Spleen (tissue), 13 donors: ENCODE data around the gene PNPLA2. TPM values are rescaled to one million over a fixed set of nuclear protein-coding genes. Genes with fewer than 3 reads are reported as not detected.

Experiments used
- DNase-seq: peaks from one replicate; pipeline ENCODE4 v3.0.0-alpha.2; 2020
- H3K27ac ChIP-seq, 8 donors: fragments of 200-600 bp; sonication (generic) in 7 of 8; 1 replicate in 4 of 8; 2 replicates in 4 of 8; pipeline versions ENCODE4 v1.5.0 to v1.8.0; 2016 to 2021; ENCODE audit warnings: inconsistent platforms in 4 of 8, mild to moderate bottlenecking in 4 of 8, moderate library complexity in 1 of 8
- H3K27me3 ChIP-seq, 7 donors: fragments of 200-600 bp; sonication (generic) in 6 of 7; replicated peaks in 1 of 7; 1 replicate in 4 of 7; 2 replicates in 3 of 7; pipeline versions ENCODE4 v1.5.0 to v1.8.0; 2016 to 2021; ENCODE audit warnings: inconsistent platforms in 3 of 7, mild to moderate bottlenecking in 1 of 7
- H3K36me3 ChIP-seq, 6 donors: fragments of 200-600 bp; sonication (generic) in 5 of 6; 1 replicate in 4 of 6; 2 replicates in 2 of 6; pipeline versions ENCODE4 v1.5.0 to v1.8.0; 2016 to 2021; ENCODE audit warnings: inconsistent platforms in 2 of 6
- H3K4me1 ChIP-seq, 6 donors: fragments of 200-600 bp; sonication (generic) in 5 of 6; 1 replicate in 3 of 6; 2 replicates in 3 of 6; pipeline versions ENCODE4 v1.5.0 to v1.8.0; 2016 to 2021; ENCODE audit warnings: inconsistent platforms in 3 of 6
- H3K4me3 ChIP-seq, 8 donors: fragments of 200-600 bp; sonication (generic) in 7 of 8; 1 replicate in 4 of 8; 2 replicates in 4 of 8; pipeline versions ENCODE4 v1.5.0 to v1.8.0; 2016 to 2021; ENCODE audit warnings: inconsistent platforms in 4 of 8, mild to moderate bottlenecking in 4 of 8, moderate library complexity in 2 of 8
- H3K9me3 ChIP-seq, 8 donors: fragments of 200-600 bp; sonication (generic) in 7 of 8; 1 replicate in 4 of 8; 2 replicates in 4 of 8; pipeline versions ENCODE4 v1.5.0 to v1.8.0; 2016 to 2021; ENCODE audit warnings: inconsistent platforms in 4 of 8
- POLR2A ChIP-seq, 3 donors: fragments of 450-650 bp; IDR thresholded peaks; one replicate each; pipeline ENCODE4 v1.5.1; 2017; ENCODE audit warnings: antibody characterized with exemption in 3 of 3, mild to moderate bottlenecking in 1 of 3
- POLR2AphosphoS5 ChIP-seq, 3 donors: sonication (generic); formaldehyde crosslinking; IDR thresholded peaks; one replicate each; pipeline ENCODE4 v1.5.1; 2017; ENCODE audit warnings: antibody characterized with exemption in 3 of 3
- WGBS, 5 donors: extraction: QIAGEN DNeasy Blood & Tissue Kit in 3 of 5; methylation state at CpG; one replicate each; pipeline versions ENCODE4 v1.1.5 to v1.1.7; 2013 to 2018; 5-methylcytosine and 5-hydroxymethylcytosine counted together
- intact Hi-C: fragments of 100-400 bp; cut with DNase I; formaldehyde crosslinking; loops from one replicate; pipeline ENCODE4 v1.15.0; 2023; ENCODE audit warnings: low total_unique reads
- long read RNA-seq, 2 donors: transcript quantifications; one replicate each; lab custom pipeline, GENCODE V29; 2026
- polyA plus RNA-seq, 3 donors: library from polyadenylated mRNA; stranded (reverse); fragments of 200-250 nt; gene quantifications; one replicate each; pipeline ENCODE4 v1.2.1, GENCODE V29; 2013
- total RNA-seq, 7 donors: library from RNA; depleted of rRNA in 3 of 7; stranded (reverse); fragments of >200 nt in 3 of 7; fragmentation: NEBNext Ultra II Directional in 4 of 7; extraction: Animal tissue kit (Norgen Biotek cat#: 25700) in 4 of 7; gene quantifications; one replicate each; pipeline versions ENCODE4 v1.1.0 to v1.2.1, GENCODE V29; 2016 to 2021
- TF ChIP-seq, protein P1 (sequence below), 11 experiments: fragments of 200-600 bp in 7 of 11; fragments of 450-650 bp in 4 of 11; sonication (generic) in 4 of 11; IDR thresholded peaks in 8 of 11; conservative IDR thresholded peaks in 3 of 11; 1 replicate in 7 of 11; 2 replicates in 4 of 11; pipeline versions ENCODE4 v1.4.0 to v1.8.0; 2016 to 2021; ENCODE audit warnings: antibody characterized with exemption in 11 of 11, inconsistent platforms in 4 of 11, mild to moderate bottlenecking in 1 of 11
- donor health status: healthy with polysubstance abuse.
- donor health status: DM: no; HTN: no; CAD: no; lungs with moderate emphysema.
- donor health status: DM: no; HTN: no; CAD: no.
- donor health status: Bipolar disorder and iron deficiency.
- donor health status: healthy.
- donor health status: DM: no; HTN: no; CAD: no.
- donor health status: DM: yes; HTN: yes; CAD: no.

The PNPLA2 gene, protein sequence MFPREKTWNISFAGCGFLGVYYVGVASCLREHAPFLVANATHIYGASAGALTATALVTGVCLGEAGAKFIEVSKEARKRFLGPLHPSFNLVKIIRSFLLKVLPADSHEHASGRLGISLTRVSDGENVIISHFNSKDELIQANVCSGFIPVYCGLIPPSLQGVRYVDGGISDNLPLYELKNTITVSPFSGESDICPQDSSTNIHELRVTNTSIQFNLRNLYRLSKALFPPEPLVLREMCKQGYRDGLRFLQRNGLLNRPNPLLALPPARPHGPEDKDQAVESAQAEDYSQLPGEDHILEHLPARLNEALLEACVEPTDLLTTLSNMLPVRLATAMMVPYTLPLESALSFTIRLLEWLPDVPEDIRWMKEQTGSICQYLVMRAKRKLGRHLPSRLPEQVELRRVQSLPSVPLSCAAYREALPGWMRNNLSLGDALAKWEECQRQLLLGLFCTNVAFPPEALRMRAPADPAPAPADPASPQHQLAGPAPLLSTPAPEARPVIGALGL
- 100 to 1,000 TPM in 5 of 7 donors, 10 to 100 TPM in 2; 65.8 to 131 (median 113) TPM for total RNA-seq
- 100 to 1,000 TPM in 1 of 3 donors, 10 to 100 TPM in 2; 46.3 to 103 (median 75.0) TPM for polyA plus RNA-seq
- long read RNA-seq, donor 1, partial matches to known transcripts, result 13 of 13 reads
- long read RNA-seq, donor 1, other reads (novel, unspliced or antisense), result 0 of 13 reads
- long read RNA-seq, donor 2, partial matches to known transcripts, result 14 of 15 reads
- long read RNA-seq, donor 2, other reads (novel, unspliced or antisense), result 0 of 15 reads

DNA sequence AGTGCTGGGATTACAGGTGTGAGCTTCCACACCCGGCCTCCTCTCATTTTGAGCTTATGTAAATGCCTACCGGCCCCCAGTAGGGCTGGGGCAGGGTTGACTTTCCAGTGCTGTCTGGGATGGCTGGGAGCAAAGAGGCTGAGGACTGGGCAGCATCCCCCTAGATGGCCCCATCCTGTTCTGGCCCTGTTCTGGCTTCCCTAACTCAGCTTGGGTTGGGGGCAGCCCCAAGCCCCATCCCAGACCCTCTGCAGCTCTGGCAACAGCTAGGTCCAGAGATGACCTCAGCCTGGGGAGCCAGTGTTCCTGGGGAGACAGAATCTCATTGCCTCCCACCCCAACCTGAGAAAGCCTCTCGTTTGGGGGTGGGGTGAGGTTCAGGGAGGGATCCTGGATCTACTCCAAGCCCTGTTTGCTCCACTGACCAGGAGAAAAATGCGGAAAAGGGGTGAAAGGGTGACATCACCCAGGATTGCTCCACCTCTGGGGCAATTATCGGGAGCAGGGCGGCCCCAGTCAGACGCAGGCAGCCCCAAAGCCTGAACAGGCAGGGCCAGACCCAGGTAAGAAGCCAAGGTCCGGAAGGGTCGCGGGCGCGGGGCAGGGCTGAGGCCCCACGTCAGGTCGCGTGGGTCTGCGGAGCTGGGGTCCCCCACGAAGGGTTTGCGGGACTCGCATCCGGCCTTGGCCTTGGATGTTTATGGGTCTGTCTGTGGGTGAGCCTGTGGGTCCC lies at the start of gene PNPLA2:
Gene PNPLA2 (plus strand): TSS at position 519 of the 733 bp plus-strand sequence. CDS start 805 bp downstream, outside the sequence.
- intact Hi-C loops, result no loop called here
- peaks cover 0 to 47% (median 24%) of the 10 kb centered on the region in 6 donors for H3K36me3 ChIP-seq
- 28 to 55% (median 32%) methylated on average over 10 to 20 of the region's 20 CpGs for WGBS, 5 donors
- peaks cover 16 to 47% (median 40%) of the 10 kb centered on the region in 6 donors for H3K4me1 ChIP-seq
- TF ChIP-seq, protein P1, sequence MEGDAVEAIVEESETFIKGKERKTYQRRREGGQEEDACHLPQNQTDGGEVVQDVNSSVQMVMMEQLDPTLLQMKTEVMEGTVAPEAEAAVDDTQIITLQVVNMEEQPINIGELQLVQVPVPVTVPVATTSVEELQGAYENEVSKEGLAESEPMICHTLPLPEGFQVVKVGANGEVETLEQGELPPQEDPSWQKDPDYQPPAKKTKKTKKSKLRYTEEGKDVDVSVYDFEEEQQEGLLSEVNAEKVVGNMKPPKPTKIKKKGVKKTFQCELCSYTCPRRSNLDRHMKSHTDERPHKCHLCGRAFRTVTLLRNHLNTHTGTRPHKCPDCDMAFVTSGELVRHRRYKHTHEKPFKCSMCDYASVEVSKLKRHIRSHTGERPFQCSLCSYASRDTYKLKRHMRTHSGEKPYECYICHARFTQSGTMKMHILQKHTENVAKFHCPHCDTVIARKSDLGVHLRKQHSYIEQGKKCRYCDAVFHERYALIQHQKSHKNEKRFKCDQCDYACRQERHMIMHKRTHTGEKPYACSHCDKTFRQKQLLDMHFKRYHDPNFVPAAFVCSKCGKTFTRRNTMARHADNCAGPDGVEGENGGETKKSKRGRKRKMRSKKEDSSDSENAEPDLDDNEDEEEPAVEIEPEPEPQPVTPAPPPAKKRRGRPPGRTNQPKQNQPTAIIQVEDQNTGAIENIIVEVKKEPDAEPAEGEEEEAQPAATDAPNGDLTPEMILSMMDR (IDR thresholded peaks at IDR 0.05 in 8 of 11, conservative IDR thresholded peaks at IDR 0.05 in 3 of 11), result no peak
- no peak for TF ChIP-seq POLR2A (IDR thresholded peaks at IDR 0.05)
- TF ChIP-seq POLR2AphosphoS5 (IDR thresholded peaks at IDR 0.05), result no peak
- H3K27ac ChIP-seq, result peak within 1 kb of the TSS; percentile 74 to 100 (median 98)
- H3K27me3 ChIP-seq, result no peaks in the 10 kb centered on the region
- peak; percentile 79 for DNase-seq
- H3K9me3 ChIP-seq, result no peaks in the 10 kb centered on the region
- H3K4me3 ChIP-seq, result peak within 1 kb of the TSS; percentile 58 to 97 (median 84)

DNA sequence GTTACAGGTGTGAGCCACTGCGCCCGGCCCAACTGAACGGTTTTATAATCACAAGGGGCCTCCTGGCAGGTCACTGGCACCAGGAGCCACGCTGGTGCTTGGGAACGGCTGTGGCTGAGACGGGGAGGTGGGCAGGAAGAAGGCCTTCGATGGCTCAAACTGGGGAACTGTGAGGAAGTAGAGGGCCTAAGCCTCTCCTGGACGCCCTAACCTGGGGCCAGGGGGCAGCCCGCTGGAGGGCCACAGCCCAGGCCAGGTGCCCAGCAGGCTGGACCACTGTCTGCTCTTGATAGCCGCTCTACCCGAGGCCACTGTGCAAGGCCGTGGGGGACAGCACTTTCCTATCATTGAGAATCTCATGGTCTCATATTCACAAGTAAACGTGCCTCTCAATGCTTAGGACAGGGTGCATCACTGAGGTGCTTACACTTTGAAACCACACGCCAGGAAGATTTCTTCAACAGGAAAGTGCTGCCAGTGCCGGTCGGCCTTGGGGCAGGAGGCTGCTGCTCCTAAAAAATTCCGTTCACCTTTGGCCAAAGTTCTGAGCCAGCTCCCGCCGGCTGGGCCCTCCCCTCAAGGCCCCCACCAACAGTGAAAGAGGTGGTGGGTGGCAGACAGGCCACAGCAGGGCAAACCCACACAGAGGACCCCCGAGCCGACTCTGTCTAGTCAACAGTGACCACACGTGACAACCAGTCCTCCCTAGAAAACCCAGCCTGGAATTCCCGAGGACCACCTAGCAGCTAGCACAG lies 48.6 kb upstream of the PNPLA2 start:
- Histone ChIP-seq H3K27ac (no peak overlapping the region), H3K4me1 (peaks cover 0 to 27% (median 11%) of the 10 kb centered on the region in 6 donors), H3K36me3 (peaks cover 0 to 98% (median 59%) of the 10 kb centered on the region in 6 donors), H3K27me3 (no peaks in the 10 kb centered on the region), H3K9me3 (no peaks in the 10 kb centered on the region), H3K4me3 (no peak overlapping the region)
- WGBS, 5 donors, result 84 to 91% (median 88%) methylated on average over 12 to 23 of the region's 23 CpGs
- TF ChIP-seq, protein P1 (IDR thresholded peaks at IDR 0.05 in 8 of 11, conservative IDR thresholded peaks at IDR 0.05 in 3 of 11), result no peak
- TF ChIP-seq POLR2A (IDR thresholded peaks at IDR 0.05) (no peak), POLR2AphosphoS5 (IDR thresholded peaks at IDR 0.05) (peak in 1 of 3 donors; percentile 9)
- DNase-seq, result no peak
- intact Hi-C loops, result no loop called here

DNA sequence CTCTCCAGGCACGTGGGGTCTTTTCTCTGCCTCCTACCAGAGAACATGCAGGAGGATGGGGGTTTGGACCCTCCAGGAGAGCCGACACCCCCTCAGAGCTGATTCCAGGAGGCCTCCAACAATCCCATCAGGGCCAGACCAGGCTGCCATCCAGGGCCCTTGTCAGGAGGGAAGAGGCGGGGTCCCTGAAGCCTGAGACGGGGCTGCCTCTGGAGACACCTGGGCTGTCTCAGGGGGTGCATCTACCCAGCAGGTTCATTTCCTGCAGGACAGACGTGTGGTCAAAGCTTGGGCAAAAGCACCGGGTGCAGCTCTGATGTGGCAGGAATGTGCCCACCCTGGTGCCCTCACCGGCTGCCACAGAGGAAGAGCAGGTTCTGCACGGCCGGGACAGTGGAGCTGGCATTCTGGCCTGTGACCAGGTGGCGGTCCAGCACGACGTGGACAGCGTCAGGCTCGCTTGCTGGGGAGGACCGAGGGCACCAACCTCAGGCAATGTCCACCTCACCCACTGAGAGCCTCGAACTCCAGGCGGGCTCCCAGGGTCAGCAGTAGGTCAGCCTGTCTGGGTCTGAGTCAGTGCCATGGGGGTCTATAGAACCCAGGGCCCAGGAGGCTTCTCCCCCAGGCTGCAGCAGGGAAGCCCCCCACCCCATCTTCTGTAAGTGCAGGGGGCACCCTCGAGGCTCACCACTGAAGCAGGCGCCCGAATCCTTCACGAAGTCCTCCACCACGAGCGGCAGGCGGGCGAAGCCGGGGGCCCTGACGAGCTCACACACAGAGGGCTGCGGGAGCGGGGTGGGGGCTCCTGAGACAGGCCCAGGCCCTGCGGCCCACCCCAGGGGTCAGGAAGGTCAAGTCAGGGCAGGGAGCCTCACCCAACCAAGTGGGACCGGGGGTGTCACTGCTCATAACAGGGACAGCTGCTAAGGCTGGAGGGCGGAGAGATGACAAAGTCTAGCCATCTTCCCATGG lies 47.8 kb upstream of the PNPLA2 start:
- peaks cover 0 to 90% (median 54%) of the 10 kb centered on the region in 6 donors for H3K36me3 ChIP-seq
- WGBS, 5 donors, result 86 to 95% (median 93%) methylated on average over 21 to 32 of the region's 32 CpGs
- intact Hi-C loops, result no loop called here
- no peaks in the 10 kb centered on the region for H3K9me3 ChIP-seq
- no peak overlapping the region for H3K27ac ChIP-seq
- no peak for DNase-seq
- H3K4me3 ChIP-seq, result no peak overlapping the region
- H3K27me3 ChIP-seq, result no peaks in the 10 kb centered on the region
- peaks cover under 1 to 31% (median 20%) of the 10 kb centered on the region in 6 donors for H3K4me1 ChIP-seq
- TF ChIP-seq, protein P1 (IDR thresholded peaks at IDR 0.05 in 8 of 11, conservative IDR thresholded peaks at IDR 0.05 in 3 of 11), result no peak
- TF ChIP-seq POLR2AphosphoS5 (IDR thresholded peaks at IDR 0.05), result peak in 1 of 3 donors; percentile 46
- TF ChIP-seq POLR2A (IDR thresholded peaks at IDR 0.05), result no peak
